NCI-H1694 treated with DMSO at 0.1 percent for 48 hours (cell line): Measurements from ENCODE around the gene MS4A15.
"Not testable (repeated sequence)": the region's sequence is repeated elsewhere in the genome, so short reads cannot be mapped to it uniquely, and the experiment has no call there.

Experiments used
- DNase-seq: peaks from one replicate; lab custom pipeline; 2025; lab: John Stamatoyannopoulos, UW

MS4A15 gene

DNA sequence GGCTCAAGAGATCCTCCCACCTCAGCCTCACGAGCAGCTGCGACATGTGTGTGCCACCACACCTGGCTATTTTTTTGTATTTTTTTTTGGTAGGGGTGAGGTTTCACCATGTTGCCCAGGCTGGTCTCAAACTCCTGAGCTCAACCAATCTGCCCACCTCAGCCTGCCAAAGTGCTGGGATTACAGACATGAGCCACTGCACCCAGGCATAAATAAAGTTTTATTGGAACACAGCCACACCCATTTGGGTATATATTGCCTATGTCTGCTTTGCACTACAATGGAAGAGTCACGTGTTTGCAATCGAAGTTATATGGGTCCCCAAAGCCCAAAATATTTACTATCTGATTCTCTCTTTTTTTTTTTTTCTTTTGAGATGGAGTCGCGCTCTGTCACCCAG lies 1.8 kb upstream of the MS4A15 start:
- DNase-seq = no peak

DNA sequence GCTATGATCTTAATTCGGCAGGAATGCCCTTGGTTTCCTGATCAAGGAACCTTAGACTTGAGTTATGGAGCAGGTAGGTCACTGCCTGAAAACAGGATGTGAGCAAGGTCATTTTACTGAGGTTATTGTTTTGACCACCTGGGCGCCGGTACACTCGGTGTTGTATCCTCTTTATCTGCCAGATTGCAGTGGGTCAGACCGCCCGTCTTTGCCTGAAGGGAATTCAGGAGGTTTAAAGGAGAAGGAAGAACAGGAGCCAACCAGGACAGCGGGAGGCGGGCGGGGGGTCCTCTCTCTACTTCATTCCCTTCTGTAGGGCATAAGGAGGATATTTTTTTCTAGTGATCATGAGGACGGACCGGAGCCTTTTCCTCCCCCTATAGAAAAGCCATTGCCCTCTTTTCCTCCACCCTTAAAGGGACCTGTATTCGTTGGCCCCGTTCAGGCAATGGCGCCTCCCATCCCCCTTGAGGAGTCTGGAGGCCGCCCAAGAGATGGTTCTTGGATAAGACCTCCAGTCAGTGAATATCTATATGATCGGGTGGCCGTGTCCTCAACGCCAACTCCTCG lies 649 bp downstream of the MS4A15 start:
- DNase-seq = no peak

DNA sequence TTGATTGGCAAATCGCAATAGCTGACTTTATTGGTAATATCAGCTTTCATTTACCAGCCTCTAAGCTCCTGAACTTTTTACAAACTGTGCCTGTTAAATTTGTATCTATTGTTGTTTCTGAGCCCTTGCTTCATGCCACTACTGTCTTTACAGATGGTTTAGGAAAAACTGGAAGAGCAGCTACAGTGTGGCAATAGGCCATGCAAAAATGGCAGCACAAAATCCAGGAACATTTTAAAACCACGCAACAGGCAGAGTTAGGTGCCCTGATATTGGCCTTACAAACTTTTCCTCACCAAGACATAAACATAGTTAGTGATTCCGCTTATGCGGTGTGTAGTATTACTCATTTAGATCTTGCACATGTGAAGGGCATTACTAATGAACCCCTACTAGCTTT lies 2.0 kb downstream of the MS4A15 start:
- DNase-seq = not testable (repeated sequence)

DNA sequence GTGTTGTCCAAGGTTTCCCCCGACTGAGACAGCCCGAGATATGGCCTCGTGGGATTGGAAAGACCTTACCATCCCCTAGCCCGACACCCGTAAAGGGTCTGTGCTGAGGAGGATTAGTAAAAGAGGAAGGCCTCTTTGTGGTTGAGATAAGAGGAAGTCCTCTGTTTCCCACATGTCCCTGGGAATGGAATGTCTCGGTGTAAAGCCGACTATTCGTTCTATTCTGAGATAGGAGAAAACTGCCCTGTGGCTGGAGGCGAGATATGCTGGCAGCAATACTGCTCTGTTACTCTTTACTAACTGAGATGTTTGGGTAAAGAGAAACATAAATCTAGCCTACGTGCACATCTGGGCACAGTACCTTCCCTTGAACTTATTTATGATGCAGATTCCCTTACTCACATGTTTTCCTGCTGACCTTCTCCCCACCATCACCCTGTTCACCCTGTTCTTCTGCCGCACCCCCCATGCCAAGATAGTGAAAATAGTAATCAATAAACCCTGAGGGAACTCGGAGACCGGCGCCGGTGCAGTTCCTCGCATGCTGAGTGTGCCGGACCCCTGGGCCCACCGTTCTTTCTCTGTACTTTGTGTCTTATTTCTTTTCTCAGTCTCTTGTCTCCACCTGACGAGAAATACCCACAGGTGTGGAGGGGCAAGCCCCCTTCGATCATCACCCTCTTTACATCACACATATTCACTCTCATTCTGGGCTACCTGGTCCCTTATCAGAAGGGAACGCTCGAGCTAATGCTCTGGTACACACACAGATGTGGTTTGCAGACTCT lies 3.0 kb downstream of the MS4A15 start:
- DNase-seq = not testable (repeated sequence)

DNA sequence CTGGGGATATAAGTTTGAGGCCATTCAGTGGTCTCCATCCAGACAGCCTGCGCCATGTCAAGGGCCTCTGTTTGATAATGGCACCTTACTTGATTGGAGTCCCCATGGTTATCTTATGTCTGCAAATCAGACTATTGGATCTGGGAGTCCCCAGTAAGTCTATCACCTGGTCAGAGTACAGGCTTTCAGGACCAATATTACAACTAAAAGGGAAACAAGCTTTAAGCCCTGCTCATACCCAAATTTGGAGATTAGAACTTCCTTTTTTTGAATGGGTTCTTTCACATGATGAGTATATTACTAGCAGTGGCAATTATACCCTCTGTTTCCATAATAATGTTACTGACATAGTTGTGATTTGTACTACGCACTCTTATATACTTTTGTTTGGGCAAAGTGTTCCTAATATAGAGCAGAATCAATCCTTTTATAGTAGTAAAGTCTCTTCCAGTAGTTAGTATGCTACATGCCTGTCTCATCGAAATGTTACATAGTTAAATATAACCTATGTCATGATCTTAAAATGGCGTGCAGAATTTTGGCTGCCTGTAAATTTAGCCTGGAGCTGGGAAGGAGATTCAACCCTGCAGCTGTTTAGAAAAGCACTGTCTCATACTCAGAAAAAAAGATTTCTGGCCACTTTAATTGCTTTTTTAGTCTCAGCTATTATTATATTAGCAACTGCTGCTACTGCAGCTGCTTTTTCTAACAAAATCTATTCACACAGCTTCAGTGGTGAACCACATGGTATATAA lies 4.9 kb downstream of the MS4A15 start:
- no peak for DNase-seq

DNA sequence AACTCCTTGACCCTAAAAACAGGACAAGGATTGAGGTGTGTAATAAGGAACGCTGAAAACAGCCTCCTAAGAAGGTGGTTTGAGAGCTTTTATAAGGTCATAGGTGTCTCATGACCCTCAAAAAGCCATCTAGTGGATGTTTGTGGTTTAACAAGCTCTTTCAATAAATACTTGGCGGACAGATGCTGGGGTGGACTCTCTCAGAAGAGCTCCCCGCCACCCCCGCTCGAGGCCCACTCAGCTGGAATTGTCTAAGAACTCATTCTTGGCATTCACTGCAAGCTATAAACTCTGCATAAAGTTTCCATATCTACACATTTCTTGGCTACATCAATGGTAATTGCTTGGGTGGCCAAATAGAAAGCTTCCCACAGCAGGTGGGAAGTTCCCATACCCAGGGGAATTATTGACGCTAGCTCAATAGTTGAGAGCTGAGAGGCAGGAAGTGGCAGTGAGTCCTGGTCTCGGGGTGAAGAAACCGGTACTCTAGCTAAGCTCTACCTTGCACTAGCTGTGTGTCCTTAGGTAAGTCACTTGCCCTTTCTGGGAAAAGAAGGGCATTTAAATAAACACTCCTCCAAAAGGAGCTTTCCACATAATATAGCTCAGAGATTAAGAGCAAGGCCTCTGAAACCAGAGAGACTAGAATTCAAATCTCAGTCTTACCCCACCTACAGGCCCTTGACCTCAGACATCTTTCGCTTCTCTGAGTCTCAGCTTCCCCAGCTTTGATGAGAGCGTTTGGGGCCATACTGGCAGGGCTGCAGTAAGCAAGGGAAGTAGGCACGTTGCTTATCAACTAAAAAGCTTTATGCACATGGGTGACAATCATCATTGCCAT lies 6.4 kb downstream of the MS4A15 start:
- no peak for DNase-seq

DNA sequence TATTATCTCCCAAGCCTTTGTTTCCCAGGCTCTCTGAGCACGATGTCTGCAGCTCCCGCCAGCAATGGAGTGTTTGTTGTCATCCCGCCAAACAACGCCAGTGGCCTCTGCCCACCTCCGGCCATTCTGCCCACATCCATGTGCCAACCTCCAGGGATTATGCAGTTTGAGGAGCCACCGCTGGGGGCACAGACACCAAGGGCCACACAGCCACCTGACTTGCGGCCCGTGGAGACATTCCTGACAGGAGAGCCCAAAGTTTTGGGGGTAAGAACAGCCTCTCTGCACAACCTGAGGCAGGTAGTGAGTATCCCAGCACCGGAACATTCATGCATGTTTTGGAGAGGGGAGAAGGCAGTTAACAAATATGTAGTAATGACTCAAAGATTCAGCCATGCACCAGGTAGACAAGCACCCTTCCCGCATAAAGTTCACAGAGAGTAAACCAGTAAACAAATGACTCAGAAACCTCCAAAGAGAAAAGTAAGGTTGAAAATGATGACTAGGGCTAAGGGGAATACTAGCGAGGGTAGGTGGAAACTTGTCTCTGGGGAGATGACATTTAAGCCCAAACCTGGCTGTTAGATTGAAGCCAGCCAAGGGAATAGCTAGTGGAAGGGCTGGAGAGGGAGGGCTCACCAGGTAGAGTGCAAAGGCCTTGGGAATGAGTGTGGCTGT lies 7.2 kb downstream of the MS4A15 start:
- no peak for DNase-seq

DNA sequence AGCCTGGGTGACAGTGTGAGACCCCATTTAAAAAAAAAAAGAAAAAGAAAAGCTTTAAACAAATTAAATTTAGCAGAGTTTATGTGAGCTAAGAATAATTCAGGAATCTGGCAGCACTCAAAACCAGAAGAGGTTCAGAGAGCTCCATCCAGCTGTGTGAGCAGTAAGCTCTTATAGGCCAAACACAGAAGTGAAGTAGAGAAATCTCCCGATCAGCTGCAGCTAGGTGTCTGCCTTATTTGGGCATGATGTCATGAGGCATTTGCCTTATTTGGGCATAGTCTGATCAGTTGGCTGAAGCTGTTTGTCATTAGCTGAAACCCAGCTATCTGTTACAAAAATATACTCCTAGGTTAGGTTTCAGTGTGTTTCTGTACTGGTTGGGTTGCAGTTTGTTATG lies 8.2 kb downstream of the MS4A15 start:
- DNase-seq = no peak

DNA sequence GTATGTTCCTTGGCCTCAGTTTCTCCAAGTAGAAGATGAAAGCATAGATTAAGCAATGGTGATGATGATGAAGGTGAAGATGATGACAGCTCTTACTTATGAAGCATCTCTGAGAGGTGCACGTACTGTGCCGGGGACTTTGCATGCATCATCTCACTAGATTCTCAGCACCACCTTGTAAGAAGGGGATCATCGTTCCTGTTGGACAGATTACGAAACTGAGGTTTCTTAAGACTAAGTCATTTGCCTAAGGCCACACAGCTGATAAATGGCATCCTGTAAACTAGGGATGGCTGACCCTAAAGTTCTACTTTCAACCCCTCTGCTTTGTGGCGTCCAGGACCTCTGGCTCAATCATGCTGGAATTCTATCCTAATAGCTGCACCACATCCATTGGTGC lies 8.7 kb downstream of the MS4A15 start:
- no peak for DNase-seq

DNA sequence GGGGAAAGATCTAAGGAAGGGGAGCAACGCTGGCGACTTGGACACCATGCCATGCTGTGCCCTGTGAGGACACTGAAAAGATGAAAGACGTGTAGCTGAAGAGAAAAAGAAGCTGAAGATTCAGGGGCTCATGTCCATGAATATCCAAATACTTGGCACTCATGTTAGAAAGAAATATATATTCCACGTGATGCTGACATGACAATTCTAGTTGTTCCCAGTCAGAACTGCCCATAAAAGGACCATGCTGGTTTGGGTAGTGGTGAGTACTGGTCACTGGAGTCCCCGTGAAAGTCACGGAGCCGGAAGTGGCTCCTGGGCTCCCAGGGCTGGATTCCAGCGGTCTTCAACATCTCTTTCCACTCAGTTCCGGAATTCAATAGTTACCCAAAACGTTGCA lies 9.9 kb downstream of the MS4A15 start:
- DNase-seq = no peak

DNA sequence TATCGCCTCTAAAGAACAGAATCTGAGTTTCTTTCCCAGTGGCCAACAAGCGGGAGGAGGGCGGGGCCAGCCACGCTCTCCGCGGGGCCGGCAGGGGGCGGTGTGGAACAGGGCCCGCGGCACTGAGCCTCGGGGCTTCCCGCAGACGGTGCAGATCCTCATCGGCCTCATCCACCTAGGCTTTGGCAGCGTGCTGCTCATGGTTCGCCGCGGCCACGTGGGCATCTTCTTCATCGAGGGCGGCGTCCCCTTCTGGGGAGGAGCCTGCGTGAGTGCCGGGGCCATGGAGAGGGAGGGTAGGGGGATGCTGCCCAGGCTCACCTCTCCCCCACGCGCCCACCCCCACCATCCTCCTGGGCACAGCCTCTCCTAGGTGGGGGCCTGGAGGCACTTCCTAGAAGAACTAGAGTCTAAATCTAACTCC lies 10.7 kb downstream of the MS4A15 start:
- no peak for DNase-seq

DNA sequence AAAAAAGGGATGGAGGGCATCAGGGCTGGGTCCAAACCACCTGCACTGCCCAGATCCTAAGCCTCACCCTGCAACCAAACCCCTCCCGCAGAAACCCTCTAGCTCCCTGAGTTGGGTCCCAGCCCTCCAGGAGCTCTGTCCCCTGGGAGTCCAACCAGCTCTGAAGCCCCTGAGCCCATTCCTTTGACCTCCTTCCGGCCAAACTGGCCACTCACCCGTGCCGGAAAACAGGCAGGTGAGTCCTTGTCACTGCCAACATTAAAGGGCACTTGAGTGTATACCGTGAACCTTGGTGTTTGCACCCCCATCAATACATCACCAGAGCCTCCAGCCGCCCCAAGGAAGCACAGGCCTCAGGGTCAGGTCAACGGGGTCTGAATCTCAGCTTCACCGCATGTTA lies 11.5 kb downstream of the MS4A15 start:
- DNase-seq = no peak

DNA sequence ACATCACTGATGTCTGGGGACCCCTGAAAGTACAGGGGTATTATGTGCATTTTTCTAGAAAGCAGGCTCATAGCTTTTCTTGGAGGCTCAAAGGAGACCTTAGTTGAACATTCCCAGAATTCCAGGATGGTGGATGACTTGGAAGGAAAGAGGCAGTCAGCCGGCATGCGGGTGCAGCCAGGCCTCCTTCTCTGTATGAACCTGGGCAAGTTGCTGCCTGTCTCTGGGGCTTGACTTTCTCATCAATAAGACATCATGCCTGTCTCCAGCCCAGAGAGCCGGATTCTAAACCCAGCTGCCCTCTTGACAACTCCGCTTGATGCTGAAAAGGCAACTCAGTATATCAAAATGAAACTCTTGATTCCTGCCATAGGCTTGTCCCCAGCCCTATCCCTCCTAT lies 12.6 kb downstream of the MS4A15 start:
- no peak for DNase-seq

DNA sequence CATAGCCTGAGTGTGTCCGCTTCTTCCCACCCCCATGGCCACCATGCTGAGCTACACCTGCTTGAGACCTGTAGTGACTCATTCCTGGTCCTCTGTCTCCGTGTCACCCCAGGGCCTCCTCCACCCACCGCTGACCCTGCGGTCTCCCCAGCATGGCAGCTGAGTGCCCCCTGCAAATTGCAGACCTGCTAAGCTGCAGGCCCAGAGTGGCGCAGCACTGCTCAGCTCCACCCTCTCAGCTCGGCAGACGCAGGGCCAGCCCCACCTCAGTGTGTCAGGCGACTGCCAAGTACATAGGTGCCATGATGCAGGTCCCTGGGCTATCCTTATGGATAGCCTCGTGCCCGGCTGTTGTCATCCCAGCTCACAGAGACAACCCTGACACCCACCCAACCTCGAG lies 13.1 kb downstream of the MS4A15 start:
- no peak for DNase-seq

DNA sequence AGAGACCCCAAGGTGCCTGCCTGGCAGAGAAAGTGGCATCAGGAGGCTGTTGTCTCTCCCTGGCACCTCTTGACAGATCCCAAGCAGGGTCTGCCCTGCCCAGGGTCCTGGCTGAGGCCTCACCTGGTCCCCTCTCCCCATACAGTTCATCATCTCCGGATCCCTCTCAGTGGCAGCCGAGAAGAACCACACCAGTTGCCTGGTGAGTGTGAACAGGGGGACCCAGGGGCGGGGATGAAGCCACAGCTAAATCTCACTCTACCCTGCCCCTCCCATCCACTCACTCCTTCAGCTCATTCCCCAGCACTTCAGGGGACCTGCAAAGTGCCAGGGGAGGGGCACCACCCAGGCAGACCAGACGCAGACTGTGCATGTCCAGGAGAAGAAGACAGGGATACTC lies 14.5 kb downstream of the MS4A15 start:
- DNase-seq = no peak

DNA sequence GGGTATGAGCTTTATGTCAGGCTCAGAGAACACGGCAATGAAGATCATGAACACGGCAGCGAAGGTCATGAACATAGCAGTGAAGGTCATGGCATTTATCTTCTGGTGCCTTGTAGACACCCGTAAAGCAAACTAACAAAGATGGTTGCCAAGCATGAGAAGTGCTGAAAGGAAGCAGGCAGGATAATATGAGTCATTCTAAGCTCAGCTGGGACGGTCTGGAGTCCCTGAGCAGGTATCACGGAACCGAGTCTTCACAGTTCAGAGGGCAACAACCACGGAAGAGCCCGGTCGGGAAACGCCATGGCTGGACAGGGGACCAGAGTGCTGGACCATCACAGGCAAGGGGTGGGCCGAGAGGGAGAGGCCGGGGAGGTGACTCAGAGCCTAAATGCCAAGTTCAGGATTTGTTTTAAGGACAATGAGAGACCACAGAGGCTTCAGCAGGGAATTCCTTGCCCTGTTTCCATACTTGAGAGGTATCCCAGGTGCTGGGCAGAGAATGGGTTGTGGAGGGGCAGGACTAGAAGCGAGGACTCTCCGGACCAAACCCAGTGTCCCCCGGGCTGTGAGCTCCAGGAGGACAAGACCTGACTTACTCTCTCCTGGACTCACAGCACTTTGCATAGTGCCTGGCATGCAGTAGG lies 15.3 kb downstream of the MS4A15 start:
- no peak for DNase-seq

DNA sequence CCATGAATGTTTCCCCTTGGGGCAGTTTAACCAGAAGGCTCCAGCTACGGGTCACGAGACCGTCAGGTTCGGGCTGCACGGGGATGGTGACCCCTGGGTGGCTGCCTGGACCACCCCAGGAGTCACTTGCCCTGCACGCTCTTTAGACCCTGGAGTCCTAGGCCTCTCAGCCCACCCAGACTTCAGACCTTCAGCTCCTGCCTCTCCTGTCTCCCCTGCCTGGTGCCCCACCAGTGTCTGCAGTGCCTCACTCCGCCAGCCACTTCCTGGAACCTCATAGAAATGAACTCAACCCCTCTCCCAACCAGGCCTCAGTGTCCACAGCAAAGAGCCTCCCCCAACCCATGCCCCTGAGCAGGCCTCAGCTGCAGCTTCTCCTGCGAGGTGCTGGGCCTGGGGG lies 16.0 kb downstream of the MS4A15 start:
- no peak for DNase-seq

DNA sequence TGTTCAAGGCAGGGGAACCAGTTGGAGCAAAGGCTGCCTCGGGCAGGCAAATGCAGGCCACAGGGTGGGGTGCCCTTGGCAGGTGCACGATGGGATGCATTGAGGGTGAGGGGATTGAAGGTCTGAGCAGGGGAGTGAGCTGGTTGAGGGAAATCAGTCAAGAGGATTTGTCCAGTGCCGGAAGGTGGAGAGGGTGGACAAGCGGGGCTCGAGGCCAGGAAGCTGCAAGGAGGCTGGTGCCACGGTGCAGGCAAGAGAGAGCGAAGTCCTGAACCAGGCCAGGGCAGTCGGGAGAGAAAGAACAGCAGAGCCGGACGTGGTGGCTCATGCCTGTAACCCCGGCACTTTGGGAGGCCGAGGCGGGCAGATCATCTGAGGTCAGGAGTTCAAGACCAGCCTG lies 18.1 kb downstream of the MS4A15 start:
- no peak for DNase-seq

DNA sequence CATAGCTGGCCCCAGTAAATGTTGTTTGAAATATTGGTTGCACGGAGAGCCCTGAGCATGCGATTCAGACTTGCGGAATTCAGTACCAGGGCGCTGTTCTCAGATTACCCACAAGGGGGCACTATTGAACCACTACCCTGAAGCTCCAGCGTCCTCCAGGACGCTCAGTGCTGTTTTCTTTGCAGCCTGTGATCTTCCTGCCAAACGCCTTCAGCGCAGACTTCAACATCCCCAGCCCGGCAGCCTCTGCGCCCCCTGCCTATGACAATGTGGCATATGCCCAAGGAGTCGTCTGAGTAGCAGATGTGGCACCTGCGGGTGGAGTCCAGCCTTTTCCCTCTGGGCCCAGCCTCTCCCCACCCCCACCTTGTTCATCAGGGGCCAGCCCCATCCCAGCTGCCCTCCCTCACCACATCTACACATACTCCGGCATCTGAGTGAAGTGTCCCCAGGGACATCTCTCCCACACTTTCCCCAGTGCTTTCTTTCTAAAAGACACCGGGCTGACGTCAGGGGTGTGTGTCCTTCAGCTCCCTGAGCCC lies 18.8 kb downstream of the MS4A15 start:
- DNase-seq = peak; percentile 89

DNA sequence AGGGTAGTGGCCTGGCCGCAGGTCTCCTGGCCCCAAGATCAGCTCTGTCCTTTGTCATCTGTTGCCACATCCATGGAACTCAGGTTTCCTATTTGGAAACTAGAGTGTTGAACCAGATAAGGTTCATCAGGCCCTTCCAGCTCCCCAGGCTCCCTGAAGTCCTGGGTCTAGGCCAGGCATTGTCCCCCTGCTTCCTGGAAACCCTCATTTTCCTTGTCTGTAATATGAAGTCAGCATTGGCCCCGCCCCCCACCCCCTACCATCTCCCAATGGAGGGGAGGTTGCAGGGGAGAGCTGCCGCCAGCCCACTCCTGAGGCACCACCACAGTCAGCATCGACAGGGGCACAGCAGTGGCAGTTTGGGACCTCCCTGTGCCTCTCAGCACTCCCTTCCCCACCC lies 19.5 kb downstream of the MS4A15 start:
- DNase-seq = no peak

DNA sequence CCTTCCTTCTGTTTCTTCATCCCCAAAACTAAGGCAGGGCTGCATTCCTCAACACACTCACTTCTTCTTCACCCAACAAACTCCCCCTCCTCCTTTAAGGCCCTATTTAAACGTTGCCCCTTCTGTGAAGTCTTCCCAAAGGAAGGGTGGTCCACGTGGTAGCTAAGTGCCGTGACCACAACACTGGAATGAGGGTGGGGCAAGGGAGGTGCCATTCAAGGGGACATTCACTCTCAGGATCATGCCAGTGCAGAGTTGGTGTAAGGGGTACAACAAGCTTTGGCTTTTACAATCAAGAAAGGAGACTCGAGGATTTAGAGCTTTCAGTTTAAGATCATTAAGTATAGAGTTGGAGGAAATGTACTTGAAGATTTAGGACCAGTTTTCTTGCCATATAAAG lies 20.4 kb downstream of the MS4A15 start:
- DNase-seq = no peak
